Chondrocyte (in vitro differentiated cells): ENCODE results near the gene TIMP3. TPM values are rescaled to one million over a fixed set of nuclear protein-coding genes. Genes with fewer than 3 reads are reported as not detected.
"Not testable (repeated sequence)": the region's sequence is repeated elsewhere in the genome, so short reads cannot be mapped to it uniquely, and the experiment has no call there.

Experiments
- DNase-seq: peaks from one replicate; pipeline ENCODE4 v3.0.0; 2021; ENCODE audit warnings: mixed read lengths, low spot score
- H3K27ac Mint-ChIP-seq: one replicate; pipeline ENCODE4 v1.8.0; 2021; ENCODE audit warnings: mild to moderate bottlenecking, moderate library complexity, mixed read lengths; ENCODE audit not compliant: unreplicated experiment
- H3K27me3 Mint-ChIP-seq: 2 replicates; pipeline ENCODE4 v1.8.0; 2021; ENCODE audit warnings: low read depth, mixed read lengths
- H3K36me3 Mint-ChIP-seq: 2 replicates; pipeline ENCODE4 v1.8.0; 2021; ENCODE audit warnings: low read depth, mixed read lengths
- H3K4me1 Mint-ChIP-seq: 2 replicates; pipeline ENCODE4 v1.8.0; 2021; ENCODE audit warnings: low read depth, mild to moderate bottlenecking, mixed read lengths
- H3K4me3 Mint-ChIP-seq: one replicate; pipeline ENCODE4 v1.8.0; 2021; ENCODE audit warnings: mild to moderate bottlenecking, moderate library complexity, mixed read lengths; ENCODE audit not compliant: unreplicated experiment
- H3K9me3 Mint-ChIP-seq: 2 replicates; pipeline ENCODE4 v1.8.0; 2021; ENCODE audit warnings: low read depth, mixed read lengths
- CTCF ChIP-seq: fragments of 200-600 bp; sonication (generic); IDR thresholded peaks from 2 replicates; pipeline ENCODE4 v1.5.0; 2021; ENCODE audit warnings: antibody characterized with exemption, mild to moderate bottlenecking, moderate library complexity
- total RNA-seq: library from RNA; stranded (reverse); gene quantifications from 3 replicates; pipeline ENCODE4 v1.2.1, GENCODE V29; 2021

Gene TIMP3
- total RNA-seq, 1 donor from 2014 or later: 126 TPM

GRCh38 chr22:32754413-32755041 is 47.0 kb upstream of the TIMP3 start:
- peaks cover 25% of the 10 kb centered on the region for H3K4me1 Mint-ChIP-seq
- TF ChIP-seq CTCF: no peak
- no peak for DNase-seq
- no peaks in the 10 kb centered on the region for H3K36me3 Mint-ChIP-seq
- H3K27ac Mint-ChIP-seq: no peak overlapping the region
- H3K27me3 Mint-ChIP-seq: no peaks in the 10 kb centered on the region
- H3K9me3 Mint-ChIP-seq: no peaks in the 10 kb centered on the region
- H3K4me3 Mint-ChIP-seq: no peak overlapping the region

- H3K9me3 Mint-ChIP-seq: not testable (repeated sequence)
Measured at GRCh38 chr22:32757086-32757762, 44.3 kb upstream of the TIMP3 start.

DNA sequence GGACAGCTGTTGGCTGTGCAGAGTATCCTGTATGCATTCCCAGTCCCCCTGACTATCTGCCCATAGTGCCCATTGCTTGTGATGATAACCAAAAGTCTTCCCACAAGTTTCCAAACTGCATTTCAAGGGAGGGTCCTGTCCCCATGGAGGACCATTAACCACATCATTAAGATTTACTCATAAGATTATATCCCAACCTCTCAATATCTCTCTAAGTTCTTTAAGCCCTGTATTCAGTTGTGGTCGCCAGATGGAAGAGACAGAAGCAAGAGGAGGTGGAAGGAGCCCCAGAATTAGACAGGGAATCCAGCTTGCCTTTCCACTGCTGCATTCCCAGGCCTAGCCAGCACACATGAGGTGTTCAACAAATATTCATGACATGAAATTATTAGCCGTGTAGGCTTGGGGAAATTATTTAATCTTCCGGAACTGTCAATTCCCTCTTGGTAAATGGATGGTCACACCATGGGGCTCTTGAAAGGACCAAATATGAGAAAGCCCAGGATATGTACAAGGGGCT is 42.6 kb upstream of the TIMP3 start:
- TF ChIP-seq CTCF: no peak
- Mint-ChIP-seq H3K4me3 (no peak overlapping the region), H3K4me1 (peaks cover 21% of the 10 kb centered on the region), H3K36me3 (no peaks in the 10 kb centered on the region), H3K27ac (no peak overlapping the region), H3K9me3 (no peaks in the 10 kb centered on the region), H3K27me3 (no peaks in the 10 kb centered on the region)
- DNase-seq: no peak

More at GRCh38 chr22:32757086-32757762, 44.3 kb upstream of the TIMP3 start:
- peaks cover 35% of the 10 kb centered on the region for H3K4me1 Mint-ChIP-seq
- not testable (repeated sequence) for DNase-seq, H3K27me3 Mint-ChIP-seq, H3K4me3 Mint-ChIP-seq, H3K27ac Mint-ChIP-seq, H3K36me3 Mint-ChIP-seq

GRCh38 chr22:32760396-32760795 is 41.1 kb upstream of the TIMP3 start:
- Mint-ChIP-seq H3K4me1 (peaks cover 27% of the 10 kb centered on the region), H3K4me3 (no peak overlapping the region), H3K9me3 (no peaks in the 10 kb centered on the region), H3K27ac (no peak overlapping the region), H3K27me3 (no peaks in the 10 kb centered on the region), H3K36me3 (no peaks in the 10 kb centered on the region)
- TF ChIP-seq CTCF: no peak
- no peak for DNase-seq

DNA sequence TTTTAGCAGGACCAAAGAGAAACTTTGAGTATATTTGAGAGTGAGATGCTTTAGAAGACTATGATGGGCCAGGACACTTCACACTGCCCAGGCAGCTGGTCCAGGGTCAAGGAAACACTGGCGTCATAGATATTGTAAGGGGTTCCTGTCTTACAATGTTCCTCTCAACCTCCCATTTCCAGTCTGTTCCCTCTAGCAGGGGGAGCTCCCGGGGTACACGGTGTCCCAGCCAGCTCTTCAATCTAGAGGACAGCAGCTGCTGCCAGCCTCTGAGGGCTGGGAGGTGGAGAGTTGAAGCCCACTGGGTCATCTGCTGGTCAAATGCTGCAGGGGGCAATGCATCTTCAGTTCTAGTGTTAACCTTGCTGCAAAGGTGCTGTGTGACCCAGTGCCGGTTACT is 40.7 kb upstream of the TIMP3 start:
- Mint-ChIP-seq H3K4me3 (no peak overlapping the region), H3K4me1 (peaks cover 30% of the 10 kb centered on the region), H3K27me3 (no peaks in the 10 kb centered on the region), H3K9me3 (no peaks in the 10 kb centered on the region), H3K27ac (no peak overlapping the region), H3K36me3 (no peaks in the 10 kb centered on the region)
- DNase-seq: no peak
- no peak for TF ChIP-seq CTCF
